Middle frontal gyrus (tissue), 1 donor: Measurements from ENCODE around the gene WDR55.
A peak's percentile ranks its signal among the peaks of the same experiment; 100 is the strongest.
"Not testable (repeated sequence)": the region's sequence is repeated elsewhere in the genome, so short reads cannot be mapped to it uniquely, and the experiment has no call there.

ENCODE experiments used
- DNase-seq: peaks from one replicate; pipeline ENCODE4 v3.0.0-alpha.2; 2015; ENCODE audit warnings: low spot score; ENCODE audit errors: extremely low spot score

Gene WDR55, protein sequence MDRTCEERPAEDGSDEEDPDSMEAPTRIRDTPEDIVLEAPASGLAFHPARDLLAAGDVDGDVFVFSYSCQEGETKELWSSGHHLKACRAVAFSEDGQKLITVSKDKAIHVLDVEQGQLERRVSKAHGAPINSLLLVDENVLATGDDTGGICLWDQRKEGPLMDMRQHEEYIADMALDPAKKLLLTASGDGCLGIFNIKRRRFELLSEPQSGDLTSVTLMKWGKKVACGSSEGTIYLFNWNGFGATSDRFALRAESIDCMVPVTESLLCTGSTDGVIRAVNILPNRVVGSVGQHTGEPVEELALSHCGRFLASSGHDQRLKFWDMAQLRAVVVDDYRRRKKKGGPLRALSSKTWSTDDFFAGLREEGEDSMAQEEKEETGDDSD

DNA sequence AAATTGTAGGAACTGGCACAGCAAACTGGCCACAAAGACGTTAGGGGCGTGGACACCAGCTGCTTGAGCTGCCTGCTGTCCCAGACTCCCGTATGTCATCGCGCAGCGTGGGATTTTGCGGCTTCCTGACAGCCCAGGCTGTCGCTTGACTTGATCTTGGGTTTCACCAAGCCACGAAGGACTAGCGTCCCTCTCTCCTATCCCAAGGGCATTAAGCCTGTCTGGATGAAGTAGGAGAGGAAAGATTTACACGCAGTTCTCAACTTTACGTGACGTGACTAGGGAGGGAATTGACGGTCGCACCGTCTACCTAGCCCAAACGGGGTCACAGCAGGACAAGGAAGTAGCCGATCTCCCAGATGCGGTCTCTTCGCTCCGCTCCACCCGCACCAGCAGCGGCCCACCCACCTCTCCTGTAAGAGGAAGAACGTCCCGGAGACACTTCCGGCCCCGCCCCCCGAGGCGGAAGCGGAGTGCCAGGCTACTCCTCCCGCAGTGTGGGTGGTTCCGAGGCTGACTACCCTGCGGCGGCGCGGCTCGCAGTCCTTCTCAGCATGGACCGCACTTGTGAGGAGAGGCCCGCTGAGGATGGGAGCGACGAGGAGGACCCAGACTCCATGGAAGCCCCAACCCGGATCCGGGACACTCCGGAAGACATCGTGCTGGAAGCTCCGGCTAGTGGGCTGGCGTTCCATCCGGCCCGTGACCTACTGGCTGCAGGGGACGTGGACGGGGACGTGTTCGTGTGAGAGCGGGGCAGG lies at the start of gene WDR55:
Gene WDR55, plus strand, starts transcription at position 546 of the 761 bp plus-strand sequence. Its CDS starts 9 bp downstream, at position 555.
- peak; percentile 85 for DNase-seq

DNA sequence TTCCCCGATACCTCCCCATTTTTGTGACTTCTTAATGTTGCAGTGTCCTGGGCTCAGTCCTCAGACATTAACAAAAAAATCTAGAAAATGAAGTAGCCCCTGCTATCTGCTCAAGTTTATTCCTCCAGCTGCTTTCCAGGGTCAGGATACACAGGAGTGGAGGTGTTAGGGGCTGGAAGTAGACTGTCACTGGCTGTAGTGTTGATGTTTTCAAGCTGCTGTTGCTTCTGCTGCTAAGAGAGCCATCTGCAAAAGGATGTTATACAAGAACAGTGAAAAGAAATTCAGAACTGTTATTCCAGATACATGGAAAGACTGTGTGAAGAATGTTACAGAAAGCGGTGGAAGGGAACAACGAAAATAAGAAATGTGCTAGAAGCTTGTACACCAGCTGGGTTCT lies 42.4 kb upstream of the WDR55 start:
- DNase-seq: no peak

DNA sequence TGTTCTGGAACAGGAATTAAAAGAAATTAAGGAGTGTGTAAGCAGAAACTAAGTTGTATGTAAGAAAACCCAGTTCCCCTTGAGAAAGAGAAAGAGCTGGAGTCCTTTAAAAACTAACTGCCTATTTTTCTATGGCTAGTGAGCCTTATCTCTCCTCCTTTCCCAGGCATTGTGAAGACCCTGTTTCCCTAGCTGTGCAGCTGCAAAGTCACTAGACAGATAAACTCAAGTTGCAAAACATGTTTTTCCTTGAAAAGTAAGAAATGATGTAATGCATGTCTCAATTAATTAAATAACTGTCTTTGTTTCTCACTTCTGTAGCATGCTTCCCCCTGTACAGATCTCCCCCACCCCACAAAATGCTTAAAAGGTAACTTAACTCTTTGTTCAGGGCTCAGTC lies 41.6 kb upstream of the WDR55 start:
- DNase-seq: not testable (repeated sequence)

DNA sequence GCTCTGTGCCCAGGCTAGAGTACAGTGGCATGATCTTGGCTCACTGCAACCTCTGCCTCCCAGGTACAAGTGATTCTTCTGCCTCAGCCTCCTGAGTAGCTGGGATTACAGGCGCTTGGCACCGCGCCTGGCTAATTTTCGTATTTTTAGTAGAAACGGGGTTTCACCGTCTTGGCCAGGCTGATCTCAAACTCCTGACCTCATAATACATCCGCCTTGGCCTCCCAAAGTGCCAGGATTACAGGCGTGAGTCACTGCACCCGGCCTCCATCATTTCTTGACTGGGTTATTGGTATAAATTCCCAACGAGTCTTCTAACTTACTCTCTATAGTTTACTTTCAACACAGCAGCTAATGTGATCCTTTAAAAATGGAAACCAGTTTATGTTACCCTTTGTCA lies 39.8 kb upstream of the WDR55 start:
- not testable (repeated sequence) for DNase-seq

DNA sequence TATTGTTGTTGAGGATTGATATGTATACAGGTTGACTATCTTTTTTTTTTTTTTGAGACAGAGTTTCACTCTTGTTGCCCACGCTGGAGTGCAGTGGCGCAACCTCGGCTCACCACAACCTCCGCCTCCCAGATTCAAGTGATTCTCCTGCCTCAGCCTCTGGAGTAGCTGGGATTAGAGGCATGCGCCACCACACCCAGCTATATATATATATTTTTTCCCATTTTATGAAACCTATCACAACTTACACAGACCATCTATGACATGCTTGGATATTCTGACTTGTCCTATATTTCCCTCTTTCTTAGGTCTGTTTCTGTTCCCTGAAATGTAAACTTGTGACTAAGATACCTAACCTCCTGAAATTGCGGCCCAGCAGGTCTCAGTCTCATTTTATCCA lies 36.7 kb upstream of the WDR55 start:
- no peak for DNase-seq

DNA sequence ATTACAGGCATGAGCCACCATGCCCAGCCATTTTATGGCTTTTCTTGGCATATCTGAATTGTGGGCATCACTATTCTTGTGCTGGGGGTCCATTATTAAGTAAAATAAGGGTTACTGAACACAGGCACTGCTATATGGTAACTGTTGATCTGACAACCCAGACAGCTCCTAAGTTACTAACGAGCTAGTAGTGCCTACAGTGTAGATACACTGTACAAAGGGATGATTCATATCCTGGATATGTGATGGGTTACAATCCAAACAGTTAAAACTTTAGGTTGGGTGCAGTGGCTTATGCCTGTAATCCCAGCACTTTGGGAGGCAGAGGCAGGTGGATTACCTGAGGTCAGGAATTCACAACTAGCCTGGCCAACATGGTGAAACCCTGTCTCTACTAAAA lies 36.0 kb upstream of the WDR55 start:
- DNase-seq: no peak

DNA sequence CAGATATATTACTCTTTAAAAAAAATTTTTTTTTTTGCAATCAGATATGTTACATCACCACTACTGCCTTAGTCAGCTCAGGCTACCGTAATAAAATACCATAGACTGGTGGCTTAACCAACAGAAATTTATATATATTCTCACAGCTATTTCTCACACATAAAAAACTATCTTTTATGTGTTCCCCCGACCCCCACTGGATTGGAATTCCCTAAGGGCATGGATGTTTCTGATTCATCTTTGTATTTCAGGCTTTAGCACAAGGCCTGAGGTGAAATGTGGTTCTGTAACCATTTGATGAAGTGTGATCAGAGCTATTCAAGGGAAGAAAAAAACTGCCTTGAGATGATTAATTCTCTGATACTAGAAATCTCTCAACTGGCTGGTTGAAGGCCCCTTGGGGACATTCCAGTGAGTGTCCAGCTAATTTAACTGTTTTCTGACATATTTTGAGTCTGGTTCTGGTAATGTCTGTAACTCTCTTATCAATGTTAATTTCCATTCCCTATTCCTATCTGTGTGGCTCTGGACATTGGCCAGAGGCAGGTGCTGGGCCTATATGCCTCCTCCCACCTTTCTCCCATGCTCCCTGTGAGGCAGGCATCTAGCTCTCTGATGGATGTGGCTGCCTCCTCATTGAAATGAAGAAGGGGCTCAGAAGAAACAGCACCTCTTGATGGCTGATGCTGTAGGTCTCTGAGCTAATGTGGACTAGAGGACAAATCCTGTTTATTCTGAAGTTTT lies 34.2 kb upstream of the WDR55 start:
- no peak for DNase-seq

DNA sequence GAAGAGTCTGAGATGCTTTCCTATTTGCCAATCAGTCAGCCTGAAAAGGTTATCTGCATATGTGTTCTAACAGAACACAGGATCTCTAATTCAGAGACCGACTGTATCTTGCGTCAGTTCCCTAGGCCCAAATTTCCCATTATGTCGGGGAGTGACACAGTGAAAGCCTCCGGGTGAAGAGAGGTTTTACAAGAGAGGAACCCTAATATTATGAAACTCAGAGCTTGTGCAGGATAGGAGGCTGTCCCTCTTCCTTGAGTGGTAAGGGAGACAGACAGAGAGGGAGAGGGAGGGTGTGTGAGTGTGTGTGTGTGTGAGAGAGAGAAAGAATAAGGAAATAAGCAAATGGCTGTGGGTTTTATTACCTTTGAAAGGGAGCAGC lies 33.7 kb upstream of the WDR55 start:
- DNase-seq: no peak

DNA sequence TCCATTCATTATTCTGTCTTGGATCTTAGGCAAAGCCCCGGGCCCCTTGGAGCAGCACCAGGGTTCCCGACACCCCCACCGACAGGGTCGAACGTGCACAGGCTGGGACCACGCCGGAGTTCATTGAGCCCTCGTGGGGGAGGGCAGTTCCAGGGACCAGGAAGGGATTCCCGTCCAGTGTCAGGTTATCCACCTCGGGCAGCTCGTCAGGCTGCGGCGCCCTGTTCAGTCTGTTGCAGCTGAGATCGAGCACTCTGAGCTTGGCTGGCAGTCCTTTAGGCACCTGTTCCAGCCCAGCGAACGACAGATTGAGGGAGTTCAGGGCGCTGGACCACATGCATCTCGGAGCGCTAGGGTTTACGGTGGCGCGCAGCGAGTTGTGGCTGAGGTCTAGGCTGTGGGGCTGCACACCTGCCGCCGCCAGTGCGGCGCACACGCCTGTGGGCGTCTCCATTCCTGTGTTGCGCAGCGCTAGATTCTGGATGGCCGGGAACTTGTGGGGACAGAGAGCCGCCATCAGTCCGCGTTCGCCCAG lies 32.8 kb upstream of the WDR55 start:
- DNase-seq: no peak

DNA sequence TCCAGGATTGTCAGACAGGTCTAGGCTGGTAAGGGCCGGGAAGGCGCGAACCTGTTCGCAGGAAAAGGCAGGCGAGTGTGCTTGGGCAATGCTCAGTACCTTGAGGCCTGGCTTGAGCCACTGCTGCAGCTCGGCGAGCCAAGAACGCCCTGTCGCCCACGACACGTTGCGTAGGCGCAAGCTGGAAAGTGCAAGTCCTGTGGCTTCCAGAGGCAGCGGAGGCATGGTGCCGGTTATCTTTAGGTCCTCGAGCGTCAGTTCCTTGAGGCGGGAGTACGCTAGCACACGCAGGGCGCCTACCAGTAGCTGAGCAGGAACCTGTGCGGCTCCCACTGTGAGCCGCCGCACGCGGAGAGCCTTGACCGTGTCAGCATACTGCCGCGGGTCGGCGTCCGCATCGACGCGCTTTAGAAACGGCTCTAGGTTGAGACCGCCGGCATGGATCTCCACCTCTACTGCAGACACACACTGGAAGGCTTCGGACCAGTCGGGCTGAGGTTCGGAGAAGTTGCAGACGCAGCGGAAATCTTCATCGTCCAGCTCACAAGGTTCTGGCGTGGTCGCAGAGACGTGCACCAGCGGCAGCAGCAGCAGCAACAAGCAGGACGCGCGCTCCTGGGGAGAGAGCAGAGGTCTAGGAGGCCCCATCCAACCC lies 32.2 kb upstream of the WDR55 start:
- DNase-seq: no peak

DNA sequence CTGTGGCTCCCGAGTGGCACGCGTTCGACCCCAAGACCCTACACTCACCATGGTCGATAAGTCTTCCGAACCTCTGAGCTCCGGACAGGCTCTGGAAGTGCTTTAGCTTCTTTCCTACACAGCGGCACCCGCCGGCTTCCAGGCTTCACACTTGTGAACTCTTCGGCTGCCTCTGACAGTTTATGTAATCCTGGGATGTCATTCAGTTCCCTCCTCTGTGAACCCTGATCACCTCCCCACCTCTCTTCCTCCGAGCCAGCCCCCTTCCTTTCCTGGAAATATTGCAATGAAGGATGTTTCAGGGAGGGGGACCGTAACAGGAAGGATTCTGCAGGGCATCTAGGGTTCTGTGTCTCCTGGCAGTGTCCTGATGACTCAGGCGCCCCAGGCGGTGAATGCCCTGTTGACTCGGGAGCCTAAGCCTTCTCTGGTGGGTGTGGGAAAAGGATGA lies 31.7 kb upstream of the WDR55 start, which contains the start of gene CD14:
Gene CD14, minus strand, starts transcription at position 155 of the 451 bp plus-strand sequence. Its CDS starts 104 bp downstream, at position 51.
- no peak for DNase-seq

DNA sequence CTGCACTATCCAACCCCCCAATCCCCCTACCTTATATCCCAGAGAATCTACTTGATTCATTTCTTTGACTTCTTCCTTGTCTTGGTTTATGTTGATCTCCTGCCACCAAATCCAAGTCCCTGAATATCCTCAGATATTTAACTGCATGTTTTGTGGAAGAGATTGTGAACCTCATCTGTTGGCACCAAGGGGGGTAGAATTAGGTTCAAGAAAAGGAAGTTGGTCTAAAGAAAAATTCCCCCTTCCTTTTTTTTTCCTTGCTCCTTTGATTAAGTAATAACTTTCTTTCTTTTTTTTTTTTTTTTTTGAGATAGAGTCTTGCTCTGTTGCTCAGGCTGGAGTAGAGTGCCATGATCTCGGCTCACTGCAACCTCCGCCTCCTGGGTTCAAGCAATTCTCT lies 31.2 kb upstream of the WDR55 start:
- no peak for DNase-seq

DNA sequence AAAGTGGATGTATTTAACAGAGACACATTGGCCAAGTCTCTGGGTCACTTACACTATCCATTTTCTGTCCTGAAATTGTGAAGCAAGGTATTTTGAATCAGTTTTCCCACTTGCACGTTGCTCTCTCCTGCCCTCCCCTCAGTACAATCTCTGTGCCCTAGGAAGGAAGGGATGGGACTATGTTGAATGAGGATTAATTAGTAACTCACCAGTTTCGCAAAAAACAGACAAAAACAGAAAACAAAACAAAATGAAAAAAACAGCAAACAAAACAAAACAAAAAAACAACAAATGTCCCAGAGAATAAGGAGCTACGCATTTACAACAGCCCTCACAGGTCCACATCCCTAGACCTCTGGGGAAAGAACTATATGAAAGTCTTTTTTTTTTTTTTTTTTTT lies 30.6 kb upstream of the WDR55 start:
- no peak for DNase-seq

DNA sequence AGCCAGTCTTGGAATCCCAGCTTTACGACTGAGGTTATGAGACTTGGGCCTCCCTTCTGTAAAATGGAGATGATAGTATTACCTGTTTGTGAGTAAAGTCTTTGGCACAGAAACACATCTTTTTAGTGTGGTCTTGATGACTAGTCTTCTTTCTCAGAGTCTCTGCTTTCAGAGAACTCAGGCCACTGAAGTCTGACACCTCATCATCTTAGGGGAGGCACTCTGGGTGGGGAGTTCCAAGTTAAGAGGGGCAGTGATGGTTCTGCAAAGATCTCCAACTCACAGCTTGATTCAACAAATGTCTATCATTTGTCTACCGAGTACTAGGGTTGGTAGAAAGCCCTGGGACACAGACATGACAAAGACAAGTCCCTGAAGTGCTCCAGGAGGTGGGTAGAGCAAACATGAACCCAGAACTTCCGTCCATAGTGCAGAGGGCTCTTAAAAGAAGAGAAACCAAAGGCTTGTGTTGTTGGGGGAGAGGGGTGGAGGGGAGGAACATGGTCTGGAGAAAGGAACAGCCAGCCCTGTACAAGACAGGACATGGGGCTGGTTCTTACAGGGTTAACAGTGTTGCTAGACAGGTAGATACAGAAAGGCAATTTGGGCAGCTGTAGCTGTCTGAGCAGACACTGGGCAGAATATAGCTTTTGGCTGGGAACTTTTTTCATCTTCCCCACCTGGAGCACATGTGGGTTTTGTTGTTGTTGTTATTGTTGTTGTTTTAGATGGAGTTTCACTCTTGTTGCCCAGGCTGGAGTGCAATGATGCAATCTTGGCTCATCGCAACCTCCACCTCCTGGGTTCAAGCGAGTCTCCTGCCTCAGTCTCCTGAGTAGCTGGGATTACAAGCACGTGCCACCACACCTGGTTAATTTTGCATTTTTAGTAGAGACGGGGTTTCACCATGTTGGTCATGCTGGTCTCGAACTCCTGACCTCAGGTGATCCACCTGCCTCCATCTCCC lies 29.1 kb upstream of the WDR55 start:
- DNase-seq: no peak

DNA sequence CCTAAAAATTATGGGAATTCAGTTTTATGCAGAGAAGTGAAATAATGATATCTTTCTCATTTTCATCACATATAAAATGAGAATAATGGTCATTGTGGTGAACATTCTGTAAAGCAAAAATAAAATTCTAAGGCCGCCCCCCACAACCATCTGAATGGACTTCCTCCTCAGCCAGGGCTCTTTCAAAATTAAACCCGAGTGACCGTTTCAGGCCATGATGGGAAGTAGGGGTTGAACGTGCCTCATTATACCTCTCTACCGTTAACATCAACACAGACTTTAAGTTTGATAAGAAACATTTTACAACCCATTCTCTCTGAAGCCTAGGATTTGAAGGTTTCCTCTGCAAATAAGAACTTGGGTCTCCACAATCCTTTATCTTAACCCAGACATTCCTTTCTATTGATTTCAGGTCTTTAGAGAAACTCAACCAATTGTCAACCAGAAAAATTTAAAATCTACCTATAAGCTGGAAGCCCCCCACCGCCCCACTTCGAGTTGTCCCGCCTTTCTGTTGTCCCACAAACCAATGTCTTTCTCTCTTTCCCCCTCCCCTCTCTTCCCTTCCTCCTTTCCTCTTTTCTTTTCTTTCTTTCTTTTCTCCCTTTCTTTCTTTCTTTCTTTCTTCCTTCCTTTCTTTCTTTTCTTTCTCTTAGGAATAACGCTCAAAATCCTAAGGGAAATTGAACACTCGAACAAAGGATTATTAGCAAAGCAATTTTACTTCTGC lies 27.2 kb upstream of the WDR55 start:
- DNase-seq: no peak

DNA sequence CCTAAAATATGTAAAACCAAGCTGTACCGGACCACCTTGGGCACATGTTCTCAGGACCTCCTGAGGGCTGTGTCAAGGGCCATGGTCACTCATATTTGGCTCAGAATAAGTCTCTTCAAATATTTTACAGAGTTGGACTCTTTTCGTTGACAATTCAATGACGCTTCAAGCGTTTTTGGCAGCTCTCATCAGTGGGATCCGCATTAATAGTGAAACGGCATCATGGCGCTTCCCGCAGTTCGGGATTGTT lies 25.9 kb upstream of the WDR55 start:
- not testable (repeated sequence) for DNase-seq

DNA sequence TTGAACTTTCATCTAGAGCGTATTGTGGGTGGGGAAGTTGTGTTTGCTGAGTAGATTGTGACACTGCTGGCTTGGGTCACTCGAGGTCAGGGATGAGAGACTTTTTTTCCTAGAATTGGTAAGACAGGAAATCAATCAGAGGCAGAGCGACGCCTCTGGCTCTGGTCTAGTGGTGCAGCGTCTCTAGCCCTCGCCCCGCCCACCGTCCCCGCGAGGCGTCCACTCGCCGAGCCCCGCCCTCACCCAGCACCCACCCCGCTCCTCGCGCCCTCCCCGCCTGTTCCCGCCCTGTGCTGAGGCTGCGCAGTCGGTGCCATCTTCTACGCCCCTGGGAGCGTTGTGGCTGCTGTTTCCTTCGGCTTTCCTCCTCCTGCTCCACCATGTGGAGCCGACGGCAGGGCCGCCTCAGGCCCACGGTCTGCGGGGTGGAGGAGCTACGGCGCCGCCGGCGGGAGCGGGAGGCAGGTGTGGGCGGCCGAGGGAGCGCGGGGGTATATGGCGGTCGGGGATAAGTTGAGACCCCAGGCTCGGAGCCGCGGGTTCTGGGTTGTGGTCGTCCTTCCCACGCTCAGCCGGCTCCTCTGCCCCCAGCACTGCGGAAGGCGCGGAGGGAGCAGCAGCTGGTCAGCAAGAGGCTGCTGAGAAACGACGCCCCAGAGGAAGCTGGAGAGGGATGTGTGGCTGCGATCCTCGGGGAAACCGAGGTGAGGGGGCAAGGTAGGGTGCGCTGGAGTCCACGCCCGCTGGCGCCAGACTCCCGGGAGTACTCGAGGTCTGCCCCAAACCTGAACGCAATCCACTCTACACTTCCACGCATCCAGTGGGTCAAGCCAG lies 25.3 kb upstream of the WDR55 start, which contains the start of gene TMCO6:
Gene TMCO6, plus strand, starts transcription at position 304 of the 834 bp plus-strand sequence. Its CDS starts 77 bp downstream, at position 381.
- peak; percentile 90 for DNase-seq

DNA sequence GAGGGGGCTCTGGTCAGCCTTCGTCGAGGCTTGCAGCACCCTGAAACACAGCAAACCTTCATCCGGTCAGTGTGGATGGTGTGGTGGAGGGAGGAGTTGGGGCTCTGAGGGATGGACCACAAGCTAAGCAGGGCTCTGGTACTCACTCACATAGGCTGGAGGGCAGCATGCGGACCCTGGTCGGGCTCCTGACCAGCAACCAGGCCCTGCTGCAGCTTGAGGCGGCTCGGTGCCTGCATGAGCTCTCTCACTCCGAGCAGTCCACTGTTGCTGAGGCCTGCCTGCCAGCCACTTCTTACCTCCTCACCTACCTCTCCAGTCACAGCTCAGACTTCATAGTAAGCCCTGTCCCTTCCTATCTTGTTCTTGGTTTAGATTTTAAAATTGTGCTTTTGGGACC lies 23.0 kb upstream of the WDR55 start:
- DNase-seq: no peak
